Astrocyte of the cerebellum (primary cell): ENCODE measurements around the gene CCDC85A.

Experiments used
- DNase-seq: peaks from one replicate; pipeline ENCODE4 v3.0.0-alpha.2; 2011; ENCODE audit warnings: low read depth
- H3K4me3 ChIP-seq: 2 replicates; pipeline ENCODE4 v1.5.1; 2011; ENCODE audit warnings: mild to moderate bottlenecking, low read depth, low read length, moderate library complexity
- CTCF ChIP-seq: IDR thresholded peaks from 2 replicates; pipeline ENCODE4 v1.5.1; 2012; ENCODE audit warnings: low read length, low read depth, moderate library complexity, mild to moderate bottlenecking; ENCODE audit errors: missing control alignments
- in situ Hi-C: cut with HindIII; loops from 2 replicates; pipeline ENCODE4 v1.10.0; 2017; ENCODE audit warnings: low sequenced_read_pairs

Gene CCDC85A

DNA sequence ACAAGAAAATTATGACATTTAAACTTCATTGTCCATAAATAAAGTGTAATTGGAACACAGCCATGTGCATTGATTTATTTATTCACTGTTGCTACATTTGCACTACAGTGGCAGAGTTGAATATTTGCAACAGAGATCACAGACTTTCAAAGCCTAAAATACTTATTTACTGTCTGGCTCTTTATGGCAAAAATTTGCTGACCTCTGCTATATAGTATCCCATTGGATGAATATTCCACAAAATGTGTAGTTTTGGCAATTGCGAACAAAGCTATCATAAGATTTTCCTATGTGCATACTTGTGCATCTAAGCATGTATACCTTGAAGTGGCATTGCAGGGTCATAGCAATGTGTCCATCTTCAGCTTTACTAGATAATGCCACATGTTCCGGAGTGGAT, 32.1 kb downstream of the CCDC85A start:
- in situ Hi-C loops = no loop called here

GRCh38 chr2:56217106-56217505, 33.3 kb downstream of the CCDC85A start:
- no peak overlapping the region for H3K4me3 ChIP-seq
- TF ChIP-seq CTCF = no peak
- in situ Hi-C loops = no loop called here
- no peak for DNase-seq

More for the DNA sequence above, 32.1 kb downstream of the CCDC85A start:
- TF ChIP-seq CTCF = no peak
- no peak overlapping the region for H3K4me3 ChIP-seq
- DNase-seq = no peak

GRCh38 chr2:56222481-56222880, 38.7 kb downstream of the CCDC85A start:
- no peak for TF ChIP-seq CTCF

DNA sequence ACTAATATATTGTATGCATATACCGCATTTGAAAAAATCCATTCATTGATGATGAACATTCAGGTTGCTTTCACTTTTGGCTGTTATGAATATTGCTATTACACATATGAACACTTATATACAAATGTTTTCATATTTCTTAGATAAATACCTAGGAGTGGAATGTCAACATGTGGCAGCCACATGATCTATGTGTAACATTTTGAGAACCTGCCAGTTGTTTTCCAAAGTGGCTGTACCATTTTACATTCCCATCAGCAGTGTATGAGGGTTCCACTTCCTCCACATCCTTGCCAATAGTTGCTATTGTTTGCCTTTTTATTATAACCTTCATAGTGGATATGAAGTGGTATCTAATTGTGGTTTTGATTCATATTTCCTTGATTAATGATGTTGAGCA, 40.5 kb downstream of the CCDC85A start:
- no peak overlapping the region for H3K4me3 ChIP-seq
- DNase-seq = no peak
- in situ Hi-C loops = no loop called here
- TF ChIP-seq CTCF = no peak

More at GRCh38 chr2:56222481-56222880, 38.7 kb downstream of the CCDC85A start:
- in situ Hi-C loops = no loop called here
- H3K4me3 ChIP-seq = no peak overlapping the region
- DNase-seq = no peak

DNA sequence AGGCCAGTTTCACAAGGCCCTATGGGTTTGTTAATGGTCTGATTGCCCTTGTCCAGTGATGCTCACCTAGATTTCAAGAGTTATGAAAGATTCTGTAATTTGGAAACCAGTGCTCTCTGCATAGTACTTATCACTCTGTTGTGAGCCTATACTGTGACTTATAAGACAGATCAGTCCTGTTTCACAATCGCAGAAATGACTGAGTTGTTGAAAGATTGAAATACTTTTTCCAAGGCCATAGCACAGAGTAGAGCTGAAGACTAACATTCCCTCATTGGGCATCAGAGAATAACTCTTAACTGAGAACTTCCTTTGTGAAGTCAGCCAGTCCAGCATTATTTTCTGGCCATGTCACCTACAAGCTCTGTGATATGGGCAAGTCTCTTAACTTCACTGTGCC, 44.0 kb downstream of the CCDC85A start:
- TF ChIP-seq CTCF = no peak
- no peak for DNase-seq
- H3K4me3 ChIP-seq = no peak overlapping the region
- in situ Hi-C loops = no loop called here

DNA sequence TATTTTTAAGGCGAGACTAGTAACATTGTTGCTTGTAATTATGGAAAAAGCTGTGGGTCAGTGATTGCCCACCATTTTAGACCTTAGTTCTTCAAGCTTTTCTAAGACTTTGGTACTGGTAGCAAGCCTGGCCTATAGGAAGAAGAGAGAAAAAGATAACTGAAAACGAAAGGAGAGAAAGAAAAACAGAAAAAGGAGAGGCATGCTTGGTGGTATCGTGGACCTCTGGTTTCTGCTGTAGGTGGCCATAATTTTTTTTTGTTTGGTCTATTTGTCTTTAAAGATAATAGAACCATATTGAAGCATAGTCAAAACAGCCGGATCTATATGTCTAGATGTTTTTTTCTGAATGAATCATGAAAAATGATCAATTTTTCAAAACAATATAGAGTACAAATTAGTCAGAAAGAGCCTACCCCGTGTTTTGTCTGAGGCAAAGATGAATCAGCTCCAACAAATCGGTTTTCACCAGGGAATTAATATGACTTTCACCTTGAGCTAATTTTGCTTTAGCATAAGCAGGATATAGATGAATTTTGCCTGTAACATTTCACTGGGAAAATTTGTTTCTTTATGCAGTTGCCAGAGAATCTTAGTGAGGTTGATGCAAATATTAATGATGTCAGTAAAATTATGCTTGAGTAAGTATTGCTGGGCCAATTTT, 45.7 kb downstream of the CCDC85A start:
- TF ChIP-seq CTCF = no peak
- in situ Hi-C loops = no loop called here
- DNase-seq = no peak
- no peak overlapping the region for H3K4me3 ChIP-seq
